ENCODE data around the gene ACLY.

- no peak for TF ChIP-seq CTCF (conservative IDR thresholded peaks at IDR 0.05)
- TF ChIP-seq EZH2 (IDR thresholded peaks at IDR 0.05; ENCODE audit: low read depth): no peak
Measured at GRCh38 chr17:41915566-41915965, 3.2 kb downstream of the ACLY start.

Data from PC-9 (cell line).